Measurements from ENCODE around the gene RIN3. TPM values are rescaled to one million over a fixed set of nuclear protein-coding genes. Genes with fewer than 3 reads are reported as not detected.

The RIN3 gene
- total and polyA plus RNA-seq, 2 of the 4 experiments (the other 2 are of a cell fraction), result 2.5 to 11.1 TPM

GRCh38 chr14:92601757-92602417, 88.3 kb downstream of the RIN3 start (continued):
- TF ChIP-seq FOS (IDR thresholded peaks at IDR 0.05; ENCODE audit: low read depth, low read length) (no peak), RAD21 (IDR thresholded peaks at IDR 0.05; ENCODE audit: low read length) (no peak), CHD1 (IDR thresholded peaks at IDR 0.05; ENCODE audit: low read depth, low read length) (no peak)
- TF ChIP-seq, protein P1, sequence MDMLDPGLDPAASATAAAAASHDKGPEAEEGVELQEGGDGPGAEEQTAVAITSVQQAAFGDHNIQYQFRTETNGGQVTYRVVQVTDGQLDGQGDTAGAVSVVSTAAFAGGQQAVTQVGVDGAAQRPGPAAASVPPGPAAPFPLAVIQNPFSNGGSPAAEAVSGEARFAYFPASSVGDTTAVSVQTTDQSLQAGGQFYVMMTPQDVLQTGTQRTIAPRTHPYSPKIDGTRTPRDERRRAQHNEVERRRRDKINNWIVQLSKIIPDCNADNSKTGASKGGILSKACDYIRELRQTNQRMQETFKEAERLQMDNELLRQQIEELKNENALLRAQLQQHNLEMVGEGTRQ (IDR thresholded peaks at IDR 0.05; ENCODE audit: low read depth, low read length), result no peak
